HG03354 (cell line): ENCODE data around the gene STON1.
"Not testable (repeated sequence)": the region's sequence is repeated elsewhere in the genome, so short reads cannot be mapped to it uniquely, and the experiment has no call there.

Experiments
- ATAC-seq: cut with Tn5 transposase; IDR thresholded peaks from one replicate; pipeline ENCODE4 v1.9.1; 2021; ENCODE audit warnings: mild to moderate bottlenecking; ENCODE audit not compliant: unreplicated experiment, poor library complexity, severe bottlenecking

STON1 gene

DNA sequence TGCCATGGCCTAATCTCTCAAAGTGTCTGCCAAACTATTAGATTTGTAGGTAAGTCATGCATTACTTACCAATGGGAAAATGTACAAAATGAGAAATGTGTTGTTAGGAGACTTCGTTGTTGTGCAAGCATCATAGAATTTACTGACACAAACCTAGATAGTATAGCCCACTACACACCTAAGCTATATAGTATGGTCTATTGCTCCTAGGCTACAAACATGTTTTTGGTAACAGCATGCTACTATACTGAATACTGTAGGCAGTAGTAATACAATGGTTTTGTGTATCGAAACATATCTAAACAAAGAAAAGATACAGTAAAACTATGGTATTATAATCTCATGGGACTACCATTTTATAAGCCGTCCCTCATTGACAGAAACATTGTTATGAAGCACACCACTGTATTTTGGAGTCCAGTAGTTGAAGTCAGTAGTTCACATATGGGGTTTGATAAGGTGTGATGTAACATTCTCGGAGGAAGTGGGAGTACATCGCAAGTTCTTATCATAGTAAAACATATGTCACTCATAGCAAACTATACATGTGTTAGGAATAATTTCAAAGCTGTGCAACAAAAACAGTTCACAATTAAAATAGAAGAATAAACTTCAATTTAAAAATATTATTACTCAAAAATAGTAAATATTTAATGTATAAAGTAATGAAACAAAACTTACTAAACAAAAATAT is 75.7 kb downstream of the STON1 start:
- ATAC-seq, result no peak

DNA sequence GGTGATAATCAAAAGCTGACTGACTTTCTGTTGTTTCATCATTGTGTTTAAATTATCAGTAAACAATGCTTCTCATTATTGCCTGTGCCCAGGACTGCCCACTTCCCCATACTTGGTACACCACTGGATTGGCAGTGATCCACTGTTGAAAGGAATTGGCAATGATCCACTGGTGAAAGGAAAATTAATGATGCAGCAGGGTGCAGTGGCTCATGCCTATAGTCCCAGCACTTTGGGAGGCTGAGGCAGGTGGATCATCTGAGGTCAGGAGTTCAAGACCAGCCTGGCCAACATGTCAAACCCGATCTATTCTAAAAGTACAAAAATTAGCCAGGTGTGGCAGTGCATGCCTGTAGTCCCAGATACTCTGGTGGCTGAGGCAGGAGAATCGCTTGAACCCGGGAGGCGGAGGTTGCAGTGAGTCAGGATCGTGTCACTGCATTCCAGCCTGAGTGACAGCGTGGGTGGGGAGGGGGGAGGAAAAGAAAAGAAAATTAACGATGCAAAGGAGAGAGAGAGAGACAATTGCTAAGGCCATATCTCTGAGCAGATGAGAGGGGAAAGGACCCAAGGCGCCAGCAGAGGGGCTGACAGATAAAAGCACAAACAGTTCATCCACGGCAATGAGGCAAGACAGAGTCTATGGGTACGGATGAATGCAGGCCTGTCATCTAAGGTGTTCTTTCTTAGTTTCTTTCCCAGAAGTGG is 77.5 kb downstream of the STON1 start:
- no peak for ATAC-seq

DNA sequence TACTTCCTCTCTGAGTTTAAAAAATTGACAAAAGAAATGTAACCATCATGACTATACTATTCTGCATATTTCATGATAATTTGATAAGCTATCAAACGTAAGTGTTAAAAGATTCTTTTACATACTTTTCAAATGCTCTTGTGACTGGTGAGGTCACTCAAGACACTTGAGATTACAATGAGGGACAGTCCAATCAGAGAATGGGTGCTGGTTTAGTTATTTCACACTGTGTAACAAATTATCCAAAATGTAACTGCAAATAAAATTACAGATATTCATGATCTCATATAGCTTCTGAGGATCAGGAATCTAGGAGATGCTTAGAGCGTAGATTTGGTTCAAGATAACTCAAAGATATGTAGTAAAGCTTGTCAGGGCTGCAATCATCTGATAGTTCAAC is 83.3 kb downstream of the STON1 start:
- no peak for ATAC-seq

DNA sequence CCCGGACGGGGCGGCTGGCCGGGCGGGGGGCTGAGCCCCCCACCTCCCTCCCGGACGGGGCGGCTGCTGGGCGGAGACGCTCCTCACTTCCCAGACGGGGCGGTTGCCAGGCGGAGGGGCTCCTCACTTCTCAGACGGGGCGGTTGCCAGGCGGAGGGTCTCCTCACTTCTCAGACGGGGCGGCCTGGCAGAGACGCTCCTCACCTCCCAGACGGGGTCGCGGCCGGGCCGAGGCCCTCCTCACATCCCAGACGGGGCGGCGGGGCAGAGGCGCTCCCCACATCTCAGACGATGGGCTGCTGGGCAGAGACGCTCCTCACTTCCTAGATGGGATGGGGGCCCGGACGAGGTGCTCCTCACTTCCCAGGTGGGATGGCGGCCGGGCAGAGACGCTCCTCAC is 84.6 kb downstream of the STON1 start:
- ATAC-seq, result not testable (repeated sequence)

DNA sequence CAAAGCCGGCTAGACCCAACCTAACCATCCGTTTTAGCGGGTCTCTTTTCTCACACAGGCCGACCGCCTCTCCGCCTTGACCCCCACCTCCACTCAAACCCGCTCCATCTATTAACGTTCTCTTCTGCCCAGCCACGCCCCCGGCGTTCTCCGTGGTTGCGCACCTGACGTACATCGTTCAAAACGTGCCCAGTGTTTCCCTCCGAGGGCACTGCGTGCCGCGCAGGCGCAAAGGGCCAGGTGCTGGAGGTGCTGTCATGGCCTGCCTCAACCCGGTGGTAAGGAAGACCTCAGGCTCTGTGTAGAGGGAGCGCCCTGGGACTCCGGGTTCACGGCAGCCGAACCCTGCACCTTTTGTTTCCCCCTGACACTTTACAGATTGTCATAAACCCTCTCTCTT is 87.7 kb downstream of the STON1 start, which contains the start of gene GTF2A1L:
TSS of gene GTF2A1L (plus strand) at position 239 of the 400 bp plus-strand sequence. CDS start at position 258, 19 bp downstream.
- no peak for ATAC-seq

DNA sequence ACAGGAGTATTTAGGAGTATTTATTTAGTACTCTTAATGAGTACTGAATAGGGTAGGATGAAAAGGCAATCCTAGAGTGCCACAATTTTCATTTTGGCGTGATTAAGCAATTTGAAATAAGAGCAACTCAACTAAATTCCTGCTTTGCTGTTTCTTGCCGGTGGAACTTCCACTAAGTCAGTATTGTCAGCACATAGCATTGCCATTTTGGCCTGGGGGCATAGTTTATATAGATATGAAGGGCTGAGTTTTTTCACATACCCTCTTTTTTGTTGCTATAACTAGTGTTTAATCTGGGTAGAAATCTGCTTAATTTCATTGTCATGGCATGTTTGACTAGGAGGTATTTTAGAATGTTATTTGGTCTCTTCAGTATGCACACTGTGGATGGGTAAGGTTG is 89.6 kb downstream of the STON1 start:
- ATAC-seq, result no peak

DNA sequence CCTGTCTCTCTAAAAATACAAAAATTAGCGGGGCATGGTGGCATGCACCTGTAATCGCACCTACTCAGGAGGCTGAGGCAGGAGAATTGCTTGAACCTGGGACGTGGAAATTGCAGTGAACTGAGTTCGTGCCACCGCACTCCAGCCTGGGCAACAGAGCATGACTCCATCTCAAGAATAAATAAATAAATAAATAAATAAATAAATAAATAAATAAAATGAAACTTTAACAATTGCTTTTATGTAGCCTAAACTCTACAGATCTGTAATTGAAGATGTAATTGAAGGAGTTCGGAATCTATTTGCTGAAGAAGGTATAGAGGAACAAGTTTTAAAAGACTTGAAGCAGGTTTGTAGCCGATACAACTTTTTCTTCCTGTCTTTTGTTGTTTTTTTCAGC is 90.7 kb downstream of the STON1 start:
- ATAC-seq, result no peak

DNA sequence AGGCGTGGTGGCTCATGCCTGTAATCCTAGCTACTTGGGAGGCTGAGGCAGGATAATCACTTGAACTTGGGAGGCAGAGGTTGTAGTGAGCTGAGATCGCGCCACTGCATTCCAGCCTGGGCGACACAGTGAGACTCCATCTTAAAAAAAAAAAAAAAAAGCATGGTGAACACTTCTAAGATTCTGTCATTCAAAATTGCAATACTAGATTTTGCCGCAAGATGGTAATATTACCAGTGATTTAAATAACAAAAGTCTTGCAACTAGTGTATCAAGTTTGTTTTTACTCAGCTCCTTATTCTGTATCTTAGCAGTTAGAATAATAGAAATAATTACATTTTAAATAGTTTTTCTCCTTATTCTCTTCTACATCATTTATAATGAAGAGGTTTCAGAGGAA is 92.7 kb downstream of the STON1 start:
- ATAC-seq, result not testable (repeated sequence)

DNA sequence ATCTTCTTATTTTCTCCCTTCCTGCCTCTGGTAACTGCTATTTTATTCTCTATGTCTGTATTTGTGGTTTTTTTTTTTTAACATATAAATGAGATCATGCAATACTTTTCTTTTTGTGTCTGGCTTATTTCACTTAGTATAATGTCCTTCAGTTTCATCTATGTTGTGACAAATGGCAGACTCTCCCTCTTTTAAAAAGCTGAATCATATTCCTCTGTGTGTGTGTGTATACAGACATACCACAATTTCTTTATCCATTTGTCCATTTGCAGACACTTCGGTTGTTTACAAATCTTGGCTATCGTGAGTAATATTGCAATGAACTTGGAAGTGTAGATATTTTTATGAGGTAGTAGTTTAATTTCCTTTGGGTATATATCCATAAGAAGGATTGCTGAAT is 94.7 kb downstream of the STON1 start:
- no peak for ATAC-seq

DNA sequence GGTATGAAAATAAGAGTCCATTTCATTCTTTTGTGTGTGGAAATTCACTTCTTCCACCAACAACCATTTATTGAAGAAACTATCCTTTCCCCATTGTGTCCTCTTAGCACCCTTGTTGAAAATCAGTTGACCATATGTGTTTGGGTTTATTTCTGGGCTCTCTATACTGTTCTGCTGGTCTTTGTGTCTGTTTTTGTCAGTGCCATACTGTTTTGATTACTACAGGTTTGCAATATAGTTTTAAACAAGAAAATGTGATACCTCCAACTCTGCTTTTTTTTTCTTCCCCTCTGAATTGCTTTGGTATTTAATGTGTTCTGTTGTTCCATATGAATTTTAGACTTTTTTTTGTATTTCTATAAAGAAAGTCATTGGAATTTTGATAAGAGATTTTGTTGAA is 96.1 kb downstream of the STON1 start:
- no peak for ATAC-seq

DNA sequence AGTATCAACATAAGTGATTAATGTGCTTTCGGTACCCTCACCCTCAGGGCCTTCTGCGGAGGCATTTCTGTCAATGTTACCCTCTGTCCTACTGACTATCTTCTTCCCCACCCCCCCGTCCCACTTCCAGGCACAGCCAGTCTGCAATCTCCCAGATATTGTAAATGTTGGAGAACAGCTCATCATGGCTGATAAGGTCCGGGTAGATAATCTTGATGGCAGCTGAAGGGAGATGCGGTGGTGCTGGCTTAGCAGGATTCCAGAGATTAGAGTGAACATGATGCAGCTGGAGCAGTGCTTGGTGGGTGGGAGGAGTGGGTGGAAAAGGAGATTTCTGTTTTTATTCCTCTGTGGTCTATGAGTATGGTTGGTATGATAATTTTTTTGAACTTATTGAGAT is 103.2 kb downstream of the STON1 start:
- no peak for ATAC-seq

DNA sequence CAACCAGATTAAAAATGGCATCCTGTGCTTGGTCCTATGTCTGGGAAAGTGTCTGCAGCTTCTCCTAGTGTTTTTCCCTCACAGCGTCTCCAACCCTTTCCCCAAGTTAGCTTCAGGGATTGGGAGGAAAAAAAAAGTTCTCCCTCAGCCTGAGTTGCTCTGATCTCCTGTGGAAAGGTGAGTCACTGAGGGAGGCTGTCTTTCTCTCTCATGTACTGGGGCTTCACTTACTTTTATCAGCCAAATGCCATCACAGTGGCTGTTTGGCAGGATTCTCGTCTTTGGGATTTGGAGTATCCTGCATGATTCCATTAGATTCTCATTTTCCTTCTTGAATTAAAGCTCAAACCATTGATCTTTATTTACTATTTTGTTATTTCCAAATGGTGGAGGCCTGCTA is 105.8 kb downstream of the STON1 start:
- no peak for ATAC-seq

DNA sequence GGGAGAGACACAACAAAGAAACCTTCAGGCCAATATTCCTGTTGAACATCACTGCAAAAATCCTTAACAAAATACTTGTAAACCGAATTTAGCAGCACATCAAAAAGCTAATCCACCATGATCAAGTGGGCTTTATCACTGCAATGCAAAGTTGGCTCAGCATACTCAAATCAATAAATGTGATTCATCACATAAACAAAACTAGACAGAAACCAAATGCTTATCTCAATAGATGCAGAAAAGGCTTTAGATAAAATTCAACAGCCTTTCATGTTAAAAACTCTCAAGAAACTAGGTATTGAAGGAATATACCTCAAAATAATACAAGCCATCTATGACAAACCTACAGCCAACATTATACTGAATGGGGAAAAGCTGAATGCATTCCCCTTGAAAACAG is 108.3 kb downstream of the STON1 start:
- ATAC-seq, result no peak
